ENCODE measurements around the gene UCKL1. TPM values are rescaled to one million over a fixed set of nuclear protein-coding genes. Genes with fewer than 3 reads are reported as not detected.

Gene UCKL1
- total RNA-seq, 4 donors from 2014 or later: 31.2 to 96.0 (median 50.0) TPM

DNA sequence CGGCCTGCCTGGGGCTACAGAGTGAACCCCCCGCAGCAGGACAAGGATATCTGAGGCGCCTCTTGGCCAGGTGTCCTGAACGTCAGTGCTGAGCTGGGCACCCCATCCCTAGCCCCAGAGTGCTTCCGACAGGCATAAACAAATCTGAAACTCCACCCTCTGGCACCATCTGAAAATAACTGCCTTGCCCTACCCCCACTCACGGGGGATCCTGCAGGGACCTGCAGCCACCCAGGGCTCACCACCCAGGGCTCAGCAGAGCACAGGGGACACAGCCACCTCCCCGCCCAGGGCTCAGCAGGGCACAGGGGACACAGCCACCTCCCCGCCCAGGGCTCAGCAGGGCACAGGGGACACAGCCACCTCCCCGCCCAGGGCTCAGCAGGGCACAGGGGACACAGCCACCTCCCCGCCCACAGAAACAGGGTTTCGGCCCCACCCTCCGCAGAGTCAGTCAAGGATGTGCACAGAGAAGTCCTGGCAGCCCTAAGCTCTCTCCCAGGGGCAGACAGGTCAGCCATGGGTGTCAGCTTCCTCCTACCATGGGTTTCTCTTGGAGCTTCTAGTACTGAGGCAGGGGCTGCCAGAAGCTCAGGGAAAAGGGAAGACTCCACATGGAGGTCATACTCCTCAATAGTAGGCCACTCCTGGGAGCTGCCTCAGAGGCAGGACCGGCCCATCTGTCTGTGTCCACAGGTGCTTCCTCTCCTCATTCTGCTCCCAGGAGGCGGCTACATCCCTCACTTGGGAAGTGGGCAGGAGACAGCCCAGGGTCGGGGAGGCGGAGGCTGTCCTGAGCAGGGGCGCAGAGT is 4.6 kb downstream of the UCKL1 start:
- Histone ChIP-seq H3K4me3 (no peak overlapping the region), H3K9me3 (no peaks in the 10 kb centered on the region), H3K36me3 (peaks cover 0 to under 1% (median 0%) of the 10 kb centered on the region in 3 donors), H3K27ac (peak overlapping the region in 3 of 4 donors; percentile 81 to 92 (median 90)), H3K27me3 (no peaks in the 10 kb centered on the region), H3K4me1 (peaks cover 0 to 85% (median 75%) of the 10 kb centered on the region in 4 donors)
- no peak for DNase-seq (ENCODE audit: low spot score in 2 of 2)
- TF ChIP-seq CTCF (IDR thresholded peaks at IDR 0.05) (no peak), POLR2A (IDR thresholded peaks at IDR 0.05) (no peak), EP300 (IDR thresholded peaks at IDR 0.05) (no peak)
- WGBS, 2 donors: 66 to 74% methylated on average over 12 to 13 of the region's 17 CpGs

- Histone ChIP-seq H3K9me3 (no peaks in the 10 kb centered on the region), H3K36me3 (peaks cover 0 to 8% (median 0%) of the 10 kb centered on the region in 3 donors), H3K4me1 (peaks cover 0 to 85% (median 74%) of the 10 kb centered on the region in 4 donors), H3K4me3 (no peak overlapping the region), H3K27ac (peak overlapping the region; percentile 81 to 92 (median 90)), H3K27me3 (no peaks in the 10 kb centered on the region)
- no peak for DNase-seq (ENCODE audit: low spot score in 2 of 2)
- WGBS, 2 donors: 67 to 69% methylated on average over 15 to 20 of the region's 20 CpGs
- TF ChIP-seq CTCF (IDR thresholded peaks at IDR 0.05) (no peak), EP300 (IDR thresholded peaks at IDR 0.05) (no peak), POLR2A (IDR thresholded peaks at IDR 0.05) (no peak)
These were observed 5.4 kb downstream of the UCKL1 start for GRCh38 chr20:63950701-63951397.

DNA sequence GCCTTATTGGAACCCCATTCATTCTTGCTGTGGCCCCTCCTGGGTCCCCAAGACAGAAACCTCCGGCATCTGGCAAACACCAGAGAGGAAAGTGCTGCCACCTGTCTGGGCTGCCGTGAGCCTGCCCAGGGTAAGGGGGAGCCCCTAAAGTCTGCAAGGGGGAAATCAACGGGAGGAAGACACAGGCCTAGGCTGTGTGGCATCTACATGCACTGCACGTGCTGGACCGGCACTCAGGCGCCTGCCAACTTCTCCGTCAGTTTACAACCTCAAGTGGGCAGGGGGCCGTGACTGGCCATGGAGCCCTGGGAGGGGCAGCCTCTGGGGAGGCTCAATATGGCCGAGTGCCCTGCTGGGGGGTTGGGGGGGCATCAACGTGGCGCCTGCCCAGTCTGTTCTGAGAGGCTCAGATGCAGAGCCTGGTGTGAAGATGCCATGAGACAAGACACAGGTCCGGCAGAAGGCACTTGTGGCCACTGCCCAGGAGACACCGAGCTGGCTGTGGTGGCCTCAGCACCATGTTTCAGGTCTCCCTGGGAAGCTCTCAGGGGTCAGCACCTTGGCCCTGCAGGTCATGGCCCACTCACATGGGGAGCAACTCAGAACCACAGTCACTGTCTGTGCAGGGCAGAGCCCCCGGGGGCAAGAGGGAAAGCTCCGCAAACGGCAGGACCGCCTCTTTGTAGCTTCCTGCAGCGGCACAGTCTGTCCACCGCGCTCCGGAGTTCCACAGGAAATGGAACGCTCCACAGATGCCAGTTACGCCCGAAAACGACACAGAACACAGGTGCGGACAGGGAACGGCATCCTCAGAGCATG is 8.4 kb downstream of the UCKL1 start:
- Histone ChIP-seq H3K9me3 (no peaks in the 10 kb centered on the region), H3K36me3 (peaks cover 0 to 39% (median 10%) of the 10 kb centered on the region in 3 donors), H3K4me3 (no peak overlapping the region), H3K27ac (peak overlapping the region in 3 of 4 donors; percentile 81 to 90 (median 90)), H3K27me3 (no peaks in the 10 kb centered on the region), H3K4me1 (peaks cover 0 to 72% (median 54%) of the 10 kb centered on the region in 4 donors)
- WGBS, 2 donors: 23 to 40% methylated on average over 23 to 25 of the region's 27 CpGs
- DNase-seq (ENCODE audit: low spot score in 2 of 2): no peak
- TF ChIP-seq POLR2A (IDR thresholded peaks at IDR 0.05) (no peak), CTCF (IDR thresholded peaks at IDR 0.05) (no peak), EP300 (IDR thresholded peaks at IDR 0.05) (no peak)

GRCh38 chr20:63946986-63947637 is 9.1 kb downstream of the UCKL1 start:
- WGBS, 2 donors: 83 to 89% methylated on average over 10 to 14 of the region's 15 CpGs
- Histone ChIP-seq H3K36me3 (peaks cover 0 to 45% (median 10%) of the 10 kb centered on the region in 3 donors), H3K27ac (peak overlapping the region in 2 of 4 donors; percentile 81 to 90), H3K4me1 (peaks cover 0 to 71% (median 53%) of the 10 kb centered on the region in 4 donors), H3K9me3 (no peaks in the 10 kb centered on the region), H3K27me3 (no peaks in the 10 kb centered on the region), H3K4me3 (no peak overlapping the region)
- TF ChIP-seq EP300 (IDR thresholded peaks at IDR 0.05) (no peak), POLR2A (IDR thresholded peaks at IDR 0.05) (no peak), CTCF (IDR thresholded peaks at IDR 0.05) (no peak)
- DNase-seq (ENCODE audit: low spot score in 2 of 2): no peak
